ENCODE results near the gene PLXNA3. TPM values are rescaled to one million over a fixed set of nuclear protein-coding genes. Genes with fewer than 3 reads are reported as not detected.
A peak's percentile ranks its signal among the peaks of the same experiment; 100 is the strongest.

Gene PLXNA3
- polyA plus RNA-seq, 3 donors: 0.02 to 10.9 TPM; not detected in 1

- H3K27me3 Mint-ChIP-seq (ENCODE audit: low read depth in 3 of 3): peaks cover 0 to 15% (median 2%) of the 10 kb centered on the region in 3 donors
- 100% methylated on average over 1 of the region's 7 CpGs for WGBS (ENCODE audit: insufficient coverage)
- Histone ChIP-seq H3K4me2 (replicated peaks; ENCODE audit: extremely low read depth, low read length, poor library complexity, severe bottlenecking) (no peak overlapping the region), H2AFZ (ENCODE audit: insufficient read depth, low read depth, low read length, poor library complexity, severe bottlenecking) (no peak overlapping the region), H3K27ac (ENCODE audit: low read depth in 1 of 2, low read length in 2 of 2) (no peak overlapping the region), H3K4me1 (ENCODE audit: control insufficient read depth in 1 of 2, insufficient read depth in 2 of 2, low read length in 2 of 2) (peaks cover 41 to 50% of the 10 kb centered on the region in 2 donors), H3K27me3 (ENCODE audit: control insufficient read depth in 2 of 2, insufficient read depth in 2 of 2, low read length in 2 of 2) (no peaks in the 10 kb centered on the region), H3K9ac (ENCODE audit: insufficient read depth, low read length, poor library complexity, severe bottlenecking) (no peak overlapping the region), H3K4me3 (replicated peaks in 1 of 3; ENCODE audit: low read depth in 2 of 3, low read length in 3 of 3) (no peak overlapping the region), H4K20me1 (ENCODE audit: insufficient read depth, low read length) (peaks cover 5% of the 10 kb centered on the region), H3K36me3 (replicated peaks in 1 of 2; ENCODE audit: control insufficient read depth in 1 of 2, insufficient read depth in 2 of 2, low read length in 2 of 2) (peaks cover 41 to 45% of the 10 kb centered on the region in 2 donors), H3K79me2 (ENCODE audit: insufficient read depth, low read length) (peaks cover 51% of the 10 kb centered on the region), H3K9me3 (replicated peaks in 1 of 2; ENCODE audit: control insufficient read depth in 1 of 2, insufficient read depth in 1 of 2, low read length in 2 of 2) (peaks cover 0 to 5% of the 10 kb centered on the region in 2 donors)
- intact Hi-C loops (cut with micrococcal nuclease): loop anchor here in 1 of 2 donors (5.0 kb wide), 1 partner anchor 32 kb away; no protein-coding TSS in a partner anchor
- no peak overlapping the region for H3K4me3 Mint-ChIP-seq
- TF ChIP-seq, protein P1, sequence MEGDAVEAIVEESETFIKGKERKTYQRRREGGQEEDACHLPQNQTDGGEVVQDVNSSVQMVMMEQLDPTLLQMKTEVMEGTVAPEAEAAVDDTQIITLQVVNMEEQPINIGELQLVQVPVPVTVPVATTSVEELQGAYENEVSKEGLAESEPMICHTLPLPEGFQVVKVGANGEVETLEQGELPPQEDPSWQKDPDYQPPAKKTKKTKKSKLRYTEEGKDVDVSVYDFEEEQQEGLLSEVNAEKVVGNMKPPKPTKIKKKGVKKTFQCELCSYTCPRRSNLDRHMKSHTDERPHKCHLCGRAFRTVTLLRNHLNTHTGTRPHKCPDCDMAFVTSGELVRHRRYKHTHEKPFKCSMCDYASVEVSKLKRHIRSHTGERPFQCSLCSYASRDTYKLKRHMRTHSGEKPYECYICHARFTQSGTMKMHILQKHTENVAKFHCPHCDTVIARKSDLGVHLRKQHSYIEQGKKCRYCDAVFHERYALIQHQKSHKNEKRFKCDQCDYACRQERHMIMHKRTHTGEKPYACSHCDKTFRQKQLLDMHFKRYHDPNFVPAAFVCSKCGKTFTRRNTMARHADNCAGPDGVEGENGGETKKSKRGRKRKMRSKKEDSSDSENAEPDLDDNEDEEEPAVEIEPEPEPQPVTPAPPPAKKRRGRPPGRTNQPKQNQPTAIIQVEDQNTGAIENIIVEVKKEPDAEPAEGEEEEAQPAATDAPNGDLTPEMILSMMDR (IDR thresholded peaks at IDR 0.05): no peak
- peaks cover 44% of the 10 kb centered on the region for H3K4me1 Mint-ChIP-seq
- no peak for DNase-seq
- H3K36me3 Mint-ChIP-seq: peaks cover 43 to 55% of the 10 kb centered on the region in 2 donors
- H3K27ac Mint-ChIP-seq: peak overlapping the region in 1 of 7 donors; percentile 83
- peaks cover 0 to 16% (median 11%) of the 10 kb centered on the region in 7 donors for H3K9me3 Mint-ChIP-seq
Measured at GRCh38 chrX:154434394-154435168, 23.5 kb upstream of the PLXNA3 start.

- no peak for DNase-seq
- Mint-ChIP-seq H3K4me3 (no peak overlapping the region), H3K4me1 (peaks cover 38% of the 10 kb centered on the region), H3K36me3 (peaks cover 48 to 61% of the 10 kb centered on the region in 2 donors), H3K9me3 (peaks cover 0 to 17% (median 11%) of the 10 kb centered on the region in 7 donors), H3K27ac (peak overlapping the region in 3 of 7 donors; percentile 16 to 36 (median 26)), H3K27me3 (ENCODE audit: low read depth in 3 of 3) (peaks cover 0 to 15% (median 2%) of the 10 kb centered on the region in 3 donors)
- Histone ChIP-seq H3K36me3 (replicated peaks in 1 of 2; ENCODE audit: control insufficient read depth in 1 of 2, insufficient read depth in 2 of 2, low read length in 2 of 2) (peaks cover 47 to 49% of the 10 kb centered on the region in 2 donors), H3K27ac (ENCODE audit: low read depth in 1 of 2, low read length in 2 of 2) (no peak overlapping the region), H3K4me1 (ENCODE audit: control insufficient read depth in 1 of 2, insufficient read depth in 2 of 2, low read length in 2 of 2) (peaks cover 35 to 43% of the 10 kb centered on the region in 2 donors), H4K20me1 (ENCODE audit: insufficient read depth, low read length) (peaks cover 12% of the 10 kb centered on the region), H2AFZ (ENCODE audit: insufficient read depth, low read depth, low read length, poor library complexity, severe bottlenecking) (no peak overlapping the region), H3K4me2 (replicated peaks; ENCODE audit: extremely low read depth, low read length, poor library complexity, severe bottlenecking) (no peak overlapping the region), H3K9me3 (replicated peaks in 1 of 2; ENCODE audit: control insufficient read depth in 1 of 2, insufficient read depth in 1 of 2, low read length in 2 of 2) (peaks cover 0 to 5% of the 10 kb centered on the region in 2 donors), H3K4me3 (replicated peaks in 1 of 3; ENCODE audit: low read depth in 2 of 3, low read length in 3 of 3) (no peak overlapping the region), H3K79me2 (ENCODE audit: insufficient read depth, low read length) (peaks cover 51% of the 10 kb centered on the region), H3K27me3 (ENCODE audit: control insufficient read depth in 2 of 2, insufficient read depth in 2 of 2, low read length in 2 of 2) (no peaks in the 10 kb centered on the region), H3K9ac (ENCODE audit: insufficient read depth, low read length, poor library complexity, severe bottlenecking) (no peak overlapping the region)
- intact Hi-C loops (cut with micrococcal nuclease): loop anchor here in 1 of 2 donors (5.0 kb wide), 1 partner anchor 33 kb away; no protein-coding TSS in a partner anchor
- TF ChIP-seq, protein P1 (IDR thresholded peaks at IDR 0.05): no peak
- 100% methylated on average over 5 of the region's 19 CpGs for whole genome bisulfite sequencing (ENCODE audit: insufficient coverage)
Measured at GRCh38 chrX:154435171-154435733, 22.8 kb upstream of the PLXNA3 start.

All from CD14-positive monocyte (primary cell).